Keratinocyte (primary cell): ENCODE results near the gene SSNA1. TPM values are rescaled to one million over a fixed set of nuclear protein-coding genes. Genes with fewer than 3 reads are reported as not detected.

Experiments used
- DNase-seq: peaks from one replicate; pipeline ENCODE4 v3.0.0-alpha.2; 2011; ENCODE audit warnings: low read depth, missing footprints, low spot score
- FAIRE-seq: peaks from 2 replicates; lab custom pipeline; 2011; peaks lifted over from hg19 to GRCh38; lab: Jason Lieb, UNC
- H2AFZ ChIP-seq: 2 replicates; pipeline ENCODE4 v1.6.0; 2012; ENCODE audit warnings: low read length, control low read depth, inconsistent platforms; ENCODE audit not compliant: control insufficient read depth
- H3K27ac ChIP-seq: 2 replicates; pipeline ENCODE4 v1.5.1; 2011; ENCODE audit warnings: low read length; ENCODE audit not compliant: control insufficient read depth, insufficient read depth
- H3K27me3 ChIP-seq: 3 replicates; pipeline ENCODE4 v1.6.0; 2011; ENCODE audit warnings: low read length; ENCODE audit not compliant: control insufficient read depth, insufficient read depth; ENCODE audit errors: extremely low read depth
- H3K36me3 ChIP-seq, 2 experiments: 2 replicates in 1 of 2; 3 replicates in 1 of 2; pipeline ENCODE4 v1.5.1; 2011; ENCODE audit warnings: low read length in 2 of 2, mild to moderate bottlenecking in 1 of 2; ENCODE audit not compliant: control insufficient read depth in 2 of 2, insufficient read depth in 2 of 2; ENCODE audit errors: extremely low read depth in 1 of 2
- H3K4me1 ChIP-seq: 3 replicates; pipeline ENCODE4 v1.5.1; 2011; ENCODE audit warnings: low read length; ENCODE audit not compliant: control insufficient read depth, insufficient read depth; ENCODE audit errors: extremely low read depth
- H3K4me2 ChIP-seq: 3 replicates; pipeline ENCODE4 v1.6.0; 2011; ENCODE audit warnings: low read depth, low read length; ENCODE audit not compliant: control insufficient read depth, insufficient read depth; ENCODE audit errors: extremely low read depth
- H3K4me3 ChIP-seq, 3 experiments: fragments of 200-600 bp in 1 of 3; sonication (generic) in 1 of 3; 2 replicates in 2 of 3; 3 replicates in 1 of 3; pipeline ENCODE4 v1.5.1; 2011 to 2016; ENCODE audit warnings: low read length in 3 of 3, mild to moderate bottlenecking in 3 of 3, control low read depth in 2 of 3, inconsistent platforms in 1 of 3, low read depth in 1 of 3, mixed read lengths in 1 of 3, mixed run types in 1 of 3, moderate library complexity in 1 of 3; ENCODE audit not compliant: control insufficient read depth in 2 of 3, insufficient read depth in 2 of 3; ENCODE audit errors: extremely low read depth in 1 of 3
- H3K79me2 ChIP-seq: 2 replicates; pipeline ENCODE4 v1.6.0; 2012; ENCODE audit warnings: low read length; ENCODE audit not compliant: control insufficient read depth, insufficient read depth
- H3K9ac ChIP-seq: 3 replicates; pipeline ENCODE4 v1.6.0; 2011; ENCODE audit warnings: low read length; ENCODE audit not compliant: control insufficient read depth, insufficient read depth; ENCODE audit errors: extremely low read depth
- H3K9me1 ChIP-seq: 3 replicates; pipeline ENCODE4 v1.6.0; 2011; ENCODE audit warnings: low read length; ENCODE audit not compliant: control insufficient read depth, insufficient read depth; ENCODE audit errors: extremely low read depth
- H3K9me3 ChIP-seq: 2 replicates; pipeline ENCODE4 v1.5.1; 2012; ENCODE audit warnings: low read depth, low read length; ENCODE audit not compliant: control insufficient read depth
- H4K20me1 ChIP-seq: 3 replicates; pipeline ENCODE4 v1.6.0; 2011; ENCODE audit warnings: low read length; ENCODE audit not compliant: control insufficient read depth, insufficient read depth; ENCODE audit errors: extremely low read depth
- EZH2 ChIP-seq: IDR thresholded peaks from one replicate; pipeline ENCODE4 v1.6.1; 2012; ENCODE audit warnings: inconsistent platforms, mild to moderate bottlenecking, low read length, moderate library complexity
- dilution Hi-C: fragments of 300-500 bp; cut with MboI; formaldehyde crosslinking; loops from one replicate; pipeline ENCODE4 v1.7.0; 2020; ENCODE audit warnings: low sequenced_read_pairs; ENCODE audit not compliant: extremely low pct_ligation_motif_present
- polyA plus RNA-seq, 5 experiments: library from polyadenylated mRNA; depleted of rRNA in 3 of 5; stranded (reverse) in 3 of 5; stranded (forward) in 1 of 5; unstranded in 1 of 5; fragments of >200 nt; gene quantifications; 1 replicate in 1 of 5; 2 replicates in 3 of 5; 3 replicates in 1 of 5; pipeline versions ENCODE4 v1.2.1 to v1.2.3, GENCODE V29; 2011 to 2012; ENCODE audit warnings: missing spikeins in 2 of 5, low read depth in 1 of 5, low replicate concordance in 1 of 5
- TF ChIP-seq, protein P1 (sequence below), 3 experiments: IDR thresholded peaks in 1 of 3; conservative IDR thresholded peaks in 1 of 3; optimal IDR thresholded peaks in 1 of 3; 2 replicates in 2 of 3; 3 replicates in 1 of 3; pipeline versions ENCODE3 to v1.5.1; 2011; ENCODE audit warnings: low read length in 3 of 3, mild to moderate bottlenecking in 3 of 3, moderate library complexity in 2 of 3, control low read depth in 1 of 3, inconsistent platforms in 1 of 3; ENCODE audit not compliant: insufficient read depth in 2 of 3; ENCODE audit errors: extremely low read depth in 1 of 3

SSNA1 gene
- polyA plus RNA-seq, 1 donor (not counting 4 experiments of a cell fraction or from before 2014, with no cell fraction given) = 45.3 TPM

- H3K79me2 ChIP-seq = no peaks in the 10 kb centered on the region
- no peaks in the 10 kb centered on the region for H3K36me3 ChIP-seq
- no peak for DNase-seq
- H2AFZ ChIP-seq = no peak overlapping the region
- H4K20me1 ChIP-seq = no peaks in the 10 kb centered on the region
- H3K9me3 ChIP-seq = no peaks in the 10 kb centered on the region
- H3K4me3 ChIP-seq = no peak overlapping the region
- dilution Hi-C loops = no loop called here
- TF ChIP-seq, protein P1, sequence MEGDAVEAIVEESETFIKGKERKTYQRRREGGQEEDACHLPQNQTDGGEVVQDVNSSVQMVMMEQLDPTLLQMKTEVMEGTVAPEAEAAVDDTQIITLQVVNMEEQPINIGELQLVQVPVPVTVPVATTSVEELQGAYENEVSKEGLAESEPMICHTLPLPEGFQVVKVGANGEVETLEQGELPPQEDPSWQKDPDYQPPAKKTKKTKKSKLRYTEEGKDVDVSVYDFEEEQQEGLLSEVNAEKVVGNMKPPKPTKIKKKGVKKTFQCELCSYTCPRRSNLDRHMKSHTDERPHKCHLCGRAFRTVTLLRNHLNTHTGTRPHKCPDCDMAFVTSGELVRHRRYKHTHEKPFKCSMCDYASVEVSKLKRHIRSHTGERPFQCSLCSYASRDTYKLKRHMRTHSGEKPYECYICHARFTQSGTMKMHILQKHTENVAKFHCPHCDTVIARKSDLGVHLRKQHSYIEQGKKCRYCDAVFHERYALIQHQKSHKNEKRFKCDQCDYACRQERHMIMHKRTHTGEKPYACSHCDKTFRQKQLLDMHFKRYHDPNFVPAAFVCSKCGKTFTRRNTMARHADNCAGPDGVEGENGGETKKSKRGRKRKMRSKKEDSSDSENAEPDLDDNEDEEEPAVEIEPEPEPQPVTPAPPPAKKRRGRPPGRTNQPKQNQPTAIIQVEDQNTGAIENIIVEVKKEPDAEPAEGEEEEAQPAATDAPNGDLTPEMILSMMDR (optimal IDR thresholded peaks at IDR 0.05 in 1 of 3, IDR thresholded peaks at IDR 0.05 in 1 of 3, conservative IDR thresholded peaks at IDR 0.05 in 1 of 3; ENCODE audit: extremely low read depth in 1 of 3, insufficient read depth in 2 of 3, low read length in 3 of 3) = no peak
- no peak for TF ChIP-seq EZH2
- no peak overlapping the region for H3K4me2 ChIP-seq
- H3K4me1 ChIP-seq = peaks cover 4% of the 10 kb centered on the region
- H3K9me1 ChIP-seq = no peaks in the 10 kb centered on the region
- peaks cover 82% of the 10 kb centered on the region for H3K27me3 ChIP-seq
- H3K9ac ChIP-seq = no peak overlapping the region
- no peak for FAIRE-seq
- H3K27ac ChIP-seq = no peak overlapping the region
Measured at GRCh38 chr9:137160716-137161557, 27.5 kb upstream of the SSNA1 start.

- Histone ChIP-seq H3K9me1 (no peaks in the 10 kb centered on the region), H3K79me2 (no peaks in the 10 kb centered on the region), H3K4me1 (no peaks in the 10 kb centered on the region), H3K9ac (no peak overlapping the region), H3K36me3 (no peaks in the 10 kb centered on the region), H4K20me1 (no peaks in the 10 kb centered on the region), H2AFZ (no peak overlapping the region), H3K9me3 (no peaks in the 10 kb centered on the region), H3K27me3 (peaks cover 82% of the 10 kb centered on the region), H3K4me3 (no peak overlapping the region), H3K27ac (no peak overlapping the region), H3K4me2 (no peak overlapping the region)
- FAIRE-seq (no peak), DNase-seq (no peak)
- peak; percentile 55 for TF ChIP-seq EZH2
- TF ChIP-seq, protein P1 (optimal IDR thresholded peaks at IDR 0.05 in 1 of 3, IDR thresholded peaks at IDR 0.05 in 1 of 3, conservative IDR thresholded peaks at IDR 0.05 in 1 of 3; ENCODE audit: extremely low read depth in 1 of 3, insufficient read depth in 2 of 3, low read length in 3 of 3) = no peak
- dilution Hi-C loops = no loop called here
Measured at GRCh38 chr9:137161558-137162486, 26.7 kb upstream of the SSNA1 start.
